Measurements from ENCODE around the gene ATF4. TPM values are rescaled to one million over a fixed set of nuclear protein-coding genes. Genes with fewer than 3 reads are reported as not detected.

Gene ATF4
- total and polyA plus RNA-seq, 2 donors (not counting 3 experiments of a cell fraction or from before 2014, with no cell fraction given), result 312 to 668 TPM

DNA sequence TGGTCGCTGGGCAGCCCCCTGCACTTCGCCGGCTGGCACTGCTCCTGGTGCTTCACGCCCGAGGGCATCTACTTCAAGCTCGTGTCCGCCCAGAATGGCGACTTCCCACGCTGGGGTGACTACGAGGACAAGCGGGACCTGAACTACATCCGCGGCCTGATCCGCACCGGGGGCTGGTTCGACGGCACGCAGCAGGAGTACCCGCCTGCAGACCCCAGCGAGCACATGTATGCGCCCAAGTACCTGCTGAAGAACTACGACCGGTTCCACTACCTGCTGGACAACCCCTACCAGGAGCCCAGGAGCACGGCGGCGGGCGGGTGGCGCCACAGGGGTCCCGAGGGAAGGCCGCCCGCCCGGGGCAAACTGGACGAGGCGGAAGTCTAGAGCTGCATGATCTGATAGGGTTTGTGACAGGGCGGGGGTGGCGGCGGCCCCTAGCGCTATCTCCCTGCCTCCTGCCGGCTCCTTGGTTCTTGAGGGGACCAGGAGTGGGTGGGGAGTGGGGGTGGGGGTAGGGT lies 31.7 kb upstream of the ATF4 start:
- no peak overlapping the region for H3K4me3 ChIP-seq (replicated peaks in 1 of 3; ENCODE audit: insufficient read depth in 1 of 3, low read depth in 1 of 3, low read length in 3 of 3)
- FAIRE-seq (no peak), DNase-seq (ENCODE audit: low read depth, low spot score) (no peak)
- TF ChIP-seq, protein P1, sequence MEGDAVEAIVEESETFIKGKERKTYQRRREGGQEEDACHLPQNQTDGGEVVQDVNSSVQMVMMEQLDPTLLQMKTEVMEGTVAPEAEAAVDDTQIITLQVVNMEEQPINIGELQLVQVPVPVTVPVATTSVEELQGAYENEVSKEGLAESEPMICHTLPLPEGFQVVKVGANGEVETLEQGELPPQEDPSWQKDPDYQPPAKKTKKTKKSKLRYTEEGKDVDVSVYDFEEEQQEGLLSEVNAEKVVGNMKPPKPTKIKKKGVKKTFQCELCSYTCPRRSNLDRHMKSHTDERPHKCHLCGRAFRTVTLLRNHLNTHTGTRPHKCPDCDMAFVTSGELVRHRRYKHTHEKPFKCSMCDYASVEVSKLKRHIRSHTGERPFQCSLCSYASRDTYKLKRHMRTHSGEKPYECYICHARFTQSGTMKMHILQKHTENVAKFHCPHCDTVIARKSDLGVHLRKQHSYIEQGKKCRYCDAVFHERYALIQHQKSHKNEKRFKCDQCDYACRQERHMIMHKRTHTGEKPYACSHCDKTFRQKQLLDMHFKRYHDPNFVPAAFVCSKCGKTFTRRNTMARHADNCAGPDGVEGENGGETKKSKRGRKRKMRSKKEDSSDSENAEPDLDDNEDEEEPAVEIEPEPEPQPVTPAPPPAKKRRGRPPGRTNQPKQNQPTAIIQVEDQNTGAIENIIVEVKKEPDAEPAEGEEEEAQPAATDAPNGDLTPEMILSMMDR (IDR thresholded peaks at IDR 0.05; ENCODE audit: extremely low read depth in 1 of 2, insufficient read depth in 1 of 2, low read depth in 1 of 2, low read length in 2 of 2), result no peak
- TF ChIP-seq JUN (IDR thresholded peaks at IDR 0.05; ENCODE audit: borderline replicate concordance, insufficient read depth, insufficient read length, low read depth), result no peak
- no peak for TF ChIP-seq FOS (IDR thresholded peaks at IDR 0.05; ENCODE audit: borderline replicate concordance, insufficient read depth, low read length)
- no peak for TF ChIP-seq POLR2A (IDR thresholded peaks at IDR 0.05; ENCODE audit: low read depth, low read length)
- TF ChIP-seq, protein P2, sequence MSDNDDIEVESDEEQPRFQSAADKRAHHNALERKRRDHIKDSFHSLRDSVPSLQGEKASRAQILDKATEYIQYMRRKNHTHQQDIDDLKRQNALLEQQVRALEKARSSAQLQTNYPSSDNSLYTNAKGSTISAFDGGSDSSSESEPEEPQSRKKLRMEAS (IDR thresholded peaks at IDR 0.05; ENCODE audit: insufficient read depth, insufficient read length), result no peak
- no peak for TF ChIP-seq GATA2 (IDR thresholded peaks at IDR 0.05; ENCODE audit: insufficient read depth, insufficient read length, low read depth, low read length)
- no peak for TF ChIP-seq EZH2 (IDR thresholded peaks at IDR 0.05; ENCODE audit: borderline replicate concordance, low read depth, low read length, severe bottlenecking)
- TF ChIP-seq MYC (IDR thresholded peaks at IDR 0.05; ENCODE audit: low read depth, low read length), result no peak
- TF ChIP-seq POLR2AphosphoS5 (IDR thresholded peaks at IDR 0.05; ENCODE audit: insufficient read depth, low read depth, low read length), result no peak
- no peaks in the 10 kb centered on the region for H3K27me3 ChIP-seq (ENCODE audit: control insufficient read depth in 2 of 2, insufficient read depth in 2 of 2, low read length in 2 of 2)
- CTCF ChIA-PET, result interaction anchor here (1.8 to 6.7 kb wide), 3 partner anchors 21 to 41 kb away, joined by 4 to 197 read pairs (median 49); partner anchors contain the start of gene RPS19BP1
- no peaks in the 10 kb centered on the region for H3K9me1 ChIP-seq (replicated peaks; ENCODE audit: control insufficient read depth, extremely low read depth, insufficient read depth, low read length)
- no peaks in the 10 kb centered on the region for H4K20me1 ChIP-seq (replicated peaks; ENCODE audit: control insufficient read depth, extremely low read depth, insufficient read depth, low read length)
- no peak overlapping the region for H3K9ac ChIP-seq (replicated peaks; ENCODE audit: extremely low read depth, insufficient read depth, low read length)
- BruUV-seq (replicated peaks), result no TSS peak
- H2AFZ ChIP-seq (ENCODE audit: low read depth, low read length), result no peak overlapping the region
- H3K36me3 ChIP-seq (ENCODE audit: control insufficient read depth in 2 of 2, extremely low read depth in 1 of 2, insufficient read depth in 2 of 2, low read length in 2 of 2), result no peaks in the 10 kb centered on the region
- no peaks in the 10 kb centered on the region for H3K9me3 ChIP-seq (replicated peaks; ENCODE audit: control insufficient read depth, insufficient read depth, low read length)
- dilution Hi-C loops (cut with MboI; ENCODE audit: extremely low pct_ligation_motif_present, low sequenced_read_pairs), result no loop called here
- POLR2A ChIA-PET, result no interaction called here
- no peak overlapping the region for H3K4me2 ChIP-seq (ENCODE audit: insufficient read depth, low read length)
- no peak overlapping the region for H3K27ac ChIP-seq (ENCODE audit: insufficient read depth, low read depth, low read length)
- no peaks in the 10 kb centered on the region for H3K4me1 ChIP-seq (ENCODE audit: control insufficient read depth, extremely low read depth, insufficient read depth, low read length)
- no peaks in the 10 kb centered on the region for H3K79me2 ChIP-seq (ENCODE audit: control insufficient read depth, insufficient read depth, low read length)
- intact Hi-C loops (cut with micrococcal nuclease), result no loop called here
